H1 (cell line): ENCODE measurements around the gene BBLN. TPM values are rescaled to one million over a fixed set of nuclear protein-coding genes. Genes with fewer than 3 reads are reported as not detected.

Experiments
- ATF3 ChIP-seq: IDR thresholded peaks from 2 replicates; pipeline ENCODE4 v1.6.1; 2011; ENCODE audit warnings: low read depth, mild to moderate bottlenecking, low read length; ENCODE audit not compliant: insufficient read depth
- CHD7 ChIP-seq: fragments of 300-600 bp; sonication (generic); IDR thresholded peaks from 2 replicates; pipeline ENCODE4 v1.7.1; 2012; ENCODE audit warnings: low read length, moderate library complexity, mild to moderate bottlenecking, inconsistent platforms; ENCODE audit not compliant: insufficient replicate concordance
- EP300 ChIP-seq, 2 experiments: IDR thresholded peaks; 1 replicate in 1 of 2; 2 replicates in 1 of 2; pipeline ENCODE4 v1.6.1; 2011 to 2012; ENCODE audit warnings: low read depth in 2 of 2, low read length in 2 of 2, mild to moderate bottlenecking in 2 of 2, borderline replicate concordance in 1 of 2, inconsistent platforms in 1 of 2, moderate library complexity in 1 of 2
- MAX ChIP-seq: IDR thresholded peaks from 2 replicates; pipeline ENCODE4 v1.6.1; 2012; ENCODE audit warnings: inconsistent platforms
- RBBP5 ChIP-seq: IDR thresholded peaks from 2 replicates; pipeline ENCODE4 v1.7.1; 2012; ENCODE audit warnings: low read depth, mild to moderate bottlenecking, inconsistent platforms, low read length, moderate library complexity, borderline replicate concordance
- SP2 ChIP-seq: IDR thresholded peaks from 2 replicates; pipeline ENCODE4 v1.6.1; 2012; ENCODE audit warnings: mild to moderate bottlenecking, low read length, inconsistent platforms
- TAF1 ChIP-seq: IDR thresholded peaks from 2 replicates; pipeline ENCODE4 v1.6.1; 2011; ENCODE audit warnings: mild to moderate bottlenecking, low read depth, low read length
- TBP ChIP-seq: IDR thresholded peaks from 2 replicates; pipeline ENCODE4 v1.6.1; 2011; ENCODE audit warnings: low read depth, low read length, improper control_type of control experiment
- polyA plus RNA-seq, 7 experiments: library from polyadenylated mRNA; depleted of rRNA in 3 of 7; stranded (reverse) in 5 of 7; unstranded in 2 of 7; fragments of >200 nt in 5 of 7; fragments of 200-250 nt in 2 of 7; gene quantifications; 1 replicate in 5 of 7; 2 replicates in 1 of 7; 4 replicates in 1 of 7; pipeline versions ENCODE4 v1.2.1 to v1.2.3, GENCODE V29; 2011 to 2013; ENCODE audit warnings: missing spikeins in 2 of 7, mixed read lengths in 2 of 7
- total RNA-seq: library from RNA; stranded (reverse); fragmentation: NEBNext Ultra II Directional; extraction: Animal tissue kit (Norgen Biotek cat#: 25700); gene quantifications from 2 replicates; pipeline ENCODE4 v1.2.1, GENCODE V29; 2021

The BBLN gene
- total and polyA plus RNA-seq, 2 of the 8 experiments (the other 6 are each of a cell fraction or from before 2014, with no cell fraction given): 63.1 to 164 TPM

- TF ChIP-seq CHD7: no peak
- TF ChIP-seq MAX: no peak
- TF ChIP-seq RBBP5: no peak
- no peak for TF ChIP-seq ATF3
- no peak for TF ChIP-seq SP2
- TF ChIP-seq TBP: no peak
- no peak for TF ChIP-seq TAF1
- TF ChIP-seq EP300 (IDR thresholded peaks at IDR 0.05; ENCODE audit: borderline replicate concordance in 1 of 2, low read depth in 2 of 2, low read length in 2 of 2): no peak
Observed at GRCh38 chr9:128152133-128153059, 7.7 kb upstream of the BBLN start (continued).
